ENCODE measurements around the gene CHN2.

CHN2 gene

GRCh38 chr7:29486191-29486700 is 291.7 kb downstream of the CHN2 start:
- no peaks in the 10 kb centered on the region for H3K27me3 ChIP-seq (ENCODE audit: low read length)
- no peaks in the 10 kb centered on the region for H3K79me2 ChIP-seq (ENCODE audit: insufficient read depth, low read length)
- H3F3A ChIP-seq (ENCODE audit: insufficient read depth) = no peaks in the 10 kb centered on the region
- no peak overlapping the region for H3K4me2 ChIP-seq (ENCODE audit: low read depth, low read length, poor library complexity, severe bottlenecking)
- H3K36me3 ChIP-seq (ENCODE audit: low read length) = no peaks in the 10 kb centered on the region
- no peak overlapping the region for H3K9ac ChIP-seq (ENCODE audit: low read length)
- no peak overlapping the region for H3K27ac ChIP-seq (ENCODE audit: low read depth, low read length)
- H3K9me2 ChIP-seq (replicated peaks; ENCODE audit: insufficient read depth, low read length) = no peaks in the 10 kb centered on the region
- H2AFZ ChIP-seq (ENCODE audit: low read depth, low read length, severe bottlenecking) = no peak overlapping the region
- H3K9me3 ChIP-seq (ENCODE audit: insufficient read depth, low read length) = no peaks in the 10 kb centered on the region
- no peaks in the 10 kb centered on the region for H4K20me1 ChIP-seq (ENCODE audit: low read depth, low read length)
- no peak for TF ChIP-seq EZH2phosphoT487 (conservative IDR thresholded peaks at IDR 0.05; ENCODE audit: low read length)
- TF ChIP-seq, protein P1, sequence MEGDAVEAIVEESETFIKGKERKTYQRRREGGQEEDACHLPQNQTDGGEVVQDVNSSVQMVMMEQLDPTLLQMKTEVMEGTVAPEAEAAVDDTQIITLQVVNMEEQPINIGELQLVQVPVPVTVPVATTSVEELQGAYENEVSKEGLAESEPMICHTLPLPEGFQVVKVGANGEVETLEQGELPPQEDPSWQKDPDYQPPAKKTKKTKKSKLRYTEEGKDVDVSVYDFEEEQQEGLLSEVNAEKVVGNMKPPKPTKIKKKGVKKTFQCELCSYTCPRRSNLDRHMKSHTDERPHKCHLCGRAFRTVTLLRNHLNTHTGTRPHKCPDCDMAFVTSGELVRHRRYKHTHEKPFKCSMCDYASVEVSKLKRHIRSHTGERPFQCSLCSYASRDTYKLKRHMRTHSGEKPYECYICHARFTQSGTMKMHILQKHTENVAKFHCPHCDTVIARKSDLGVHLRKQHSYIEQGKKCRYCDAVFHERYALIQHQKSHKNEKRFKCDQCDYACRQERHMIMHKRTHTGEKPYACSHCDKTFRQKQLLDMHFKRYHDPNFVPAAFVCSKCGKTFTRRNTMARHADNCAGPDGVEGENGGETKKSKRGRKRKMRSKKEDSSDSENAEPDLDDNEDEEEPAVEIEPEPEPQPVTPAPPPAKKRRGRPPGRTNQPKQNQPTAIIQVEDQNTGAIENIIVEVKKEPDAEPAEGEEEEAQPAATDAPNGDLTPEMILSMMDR (IDR thresholded peaks at IDR 0.05; ENCODE audit: insufficient read depth, low read length, poor library complexity, severe bottlenecking) = no peak
- no peak overlapping the region for H3K4me3 ChIP-seq (ENCODE audit: insufficient read depth, low read length, poor library complexity, severe bottlenecking)

DNA sequence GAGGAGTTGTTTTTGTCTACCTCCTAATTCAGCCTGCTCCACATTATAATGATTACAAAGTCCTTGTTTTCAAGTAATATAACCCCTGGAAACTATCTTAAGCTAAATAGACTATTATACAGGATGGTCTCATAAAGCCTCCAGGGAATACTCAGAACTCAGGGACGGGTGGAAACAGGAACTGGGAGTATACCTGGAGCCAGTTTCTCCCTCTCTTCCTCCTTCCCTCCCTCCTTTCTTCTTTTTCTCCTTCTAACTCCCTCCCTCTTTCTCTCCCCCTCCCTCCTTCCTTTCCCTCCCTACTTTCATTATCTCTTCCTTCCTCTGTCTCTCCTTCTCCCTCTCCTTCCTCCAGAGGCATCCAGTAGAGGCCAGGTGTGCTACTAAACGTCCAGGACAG is 292.8 kb downstream of the CHN2 start:
- TF ChIP-seq, protein P1 (IDR thresholded peaks at IDR 0.05; ENCODE audit: insufficient read depth, low read length, poor library complexity, severe bottlenecking) = no peak
- no peak for TF ChIP-seq EZH2phosphoT487 (conservative IDR thresholded peaks at IDR 0.05; ENCODE audit: low read length)
- Histone ChIP-seq H3K9me2 (replicated peaks; ENCODE audit: insufficient read depth, low read length) (no peaks in the 10 kb centered on the region), H2AFZ (ENCODE audit: low read depth, low read length, severe bottlenecking) (no peak overlapping the region), H3K79me2 (ENCODE audit: insufficient read depth, low read length) (no peaks in the 10 kb centered on the region), H3K4me3 (ENCODE audit: insufficient read depth, low read length, poor library complexity, severe bottlenecking) (no peak overlapping the region), H3K4me2 (ENCODE audit: low read depth, low read length, poor library complexity, severe bottlenecking) (no peak overlapping the region), H3K36me3 (ENCODE audit: low read length) (no peaks in the 10 kb centered on the region), H3K27me3 (ENCODE audit: low read length) (no peaks in the 10 kb centered on the region), H3F3A (ENCODE audit: insufficient read depth) (no peaks in the 10 kb centered on the region), H3K9ac (ENCODE audit: low read length) (no peak overlapping the region), H3K27ac (ENCODE audit: low read depth, low read length) (no peak overlapping the region), H3K9me3 (ENCODE audit: insufficient read depth, low read length) (no peaks in the 10 kb centered on the region), H4K20me1 (ENCODE audit: low read depth, low read length) (no peaks in the 10 kb centered on the region)

- Histone ChIP-seq H2AFZ (ENCODE audit: low read depth, low read length, severe bottlenecking) (no peak overlapping the region), H3K36me3 (ENCODE audit: low read length) (no peaks in the 10 kb centered on the region), H3K79me2 (ENCODE audit: insufficient read depth, low read length) (no peaks in the 10 kb centered on the region), H3F3A (ENCODE audit: insufficient read depth) (no peaks in the 10 kb centered on the region), H3K9me2 (replicated peaks; ENCODE audit: insufficient read depth, low read length) (no peaks in the 10 kb centered on the region), H3K9me3 (ENCODE audit: insufficient read depth, low read length) (no peaks in the 10 kb centered on the region), H3K27me3 (ENCODE audit: low read length) (no peaks in the 10 kb centered on the region), H3K9ac (ENCODE audit: low read length) (no peak overlapping the region), H4K20me1 (ENCODE audit: low read depth, low read length) (no peaks in the 10 kb centered on the region), H3K4me3 (ENCODE audit: insufficient read depth, low read length, poor library complexity, severe bottlenecking) (no peak overlapping the region), H3K4me2 (ENCODE audit: low read depth, low read length, poor library complexity, severe bottlenecking) (no peak overlapping the region), H3K27ac (ENCODE audit: low read depth, low read length) (no peak overlapping the region)
- TF ChIP-seq, protein P1 (IDR thresholded peaks at IDR 0.05; ENCODE audit: insufficient read depth, low read length, poor library complexity, severe bottlenecking) = no peak
- TF ChIP-seq EZH2phosphoT487 (conservative IDR thresholded peaks at IDR 0.05; ENCODE audit: low read length) = no peak
Observed at GRCh38 chr7:29488203-29488970, 293.8 kb downstream of the CHN2 start.
